Erythroblast (primary cell): Measurements from ENCODE around the gene PDE7B.

Experiments
- DNase-seq, 2 experiments: peaks; one replicate each; lab custom pipeline; 2025; lab: John Stamatoyannopoulos, UW
- GATA1 ChIP-seq: IDR thresholded peaks from 2 replicates; pipeline ENCODE4 v1.6.1; 2011; ENCODE audit warnings: low read depth, mild to moderate bottlenecking, control low read depth, low read length, moderate library complexity
- POLR2A ChIP-seq: IDR thresholded peaks from 2 replicates; pipeline ENCODE4 v1.6.1; 2011; ENCODE audit warnings: mild to moderate bottlenecking, low read length

Gene PDE7B

DNA sequence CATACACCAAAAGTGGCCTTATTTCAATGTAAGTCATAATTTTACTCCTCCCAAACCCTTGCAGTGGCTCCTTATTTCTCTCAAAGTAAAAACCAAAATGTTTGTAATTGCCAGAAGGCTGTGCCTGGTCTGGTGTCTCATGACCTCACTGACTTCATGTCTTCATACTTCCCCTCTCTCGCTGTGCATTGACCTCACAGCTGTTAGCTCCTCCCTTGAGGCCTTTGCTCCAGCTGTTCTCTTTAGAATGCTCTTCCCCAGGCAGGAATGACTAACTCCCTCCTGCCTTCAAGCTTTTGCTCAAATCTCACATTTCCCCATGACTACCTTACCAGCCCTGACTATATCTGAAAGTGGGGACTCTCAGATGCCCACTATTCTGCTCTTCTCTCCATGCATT is 315.3 kb downstream of the PDE7B start:
- TF ChIP-seq POLR2A (no peak), GATA1 (no peak)
- DNase-seq: no peak

DNA sequence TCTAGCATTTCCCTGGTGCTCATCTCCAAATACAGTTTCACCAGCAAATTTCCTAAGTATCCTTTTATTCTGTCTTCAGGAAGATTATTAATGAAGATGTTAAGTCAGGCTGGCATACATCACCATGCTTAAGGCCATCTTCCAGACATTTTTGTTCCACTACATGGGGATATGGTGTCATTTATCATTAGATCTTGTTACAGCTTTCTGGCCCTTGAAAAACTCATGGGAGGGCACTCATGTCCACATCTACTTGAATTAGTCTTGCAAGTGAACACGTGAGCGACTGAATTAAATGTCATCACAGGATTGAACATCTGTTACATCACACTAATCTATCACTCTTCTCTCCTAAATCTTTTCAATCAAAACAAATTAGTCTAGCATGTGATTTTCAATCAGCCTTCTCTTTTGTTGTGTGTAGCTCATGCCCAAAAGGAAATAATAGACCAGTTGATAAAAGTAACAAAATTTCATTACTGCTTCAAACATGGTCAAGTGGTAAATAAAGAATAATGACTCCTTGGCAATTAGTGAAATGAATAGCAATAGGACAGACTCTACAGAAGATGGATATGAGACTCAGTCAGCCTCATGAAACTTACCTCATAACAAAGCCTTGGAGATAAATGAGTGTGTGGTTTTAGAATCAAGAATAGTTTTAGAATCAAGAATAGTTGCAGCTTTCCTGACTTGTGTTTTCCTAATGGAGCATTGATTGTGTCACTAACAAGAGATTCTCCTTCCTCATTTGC is 318.1 kb downstream of the PDE7B start:
- DNase-seq: no peak
- TF ChIP-seq POLR2A (no peak), GATA1 (no peak)

DNA sequence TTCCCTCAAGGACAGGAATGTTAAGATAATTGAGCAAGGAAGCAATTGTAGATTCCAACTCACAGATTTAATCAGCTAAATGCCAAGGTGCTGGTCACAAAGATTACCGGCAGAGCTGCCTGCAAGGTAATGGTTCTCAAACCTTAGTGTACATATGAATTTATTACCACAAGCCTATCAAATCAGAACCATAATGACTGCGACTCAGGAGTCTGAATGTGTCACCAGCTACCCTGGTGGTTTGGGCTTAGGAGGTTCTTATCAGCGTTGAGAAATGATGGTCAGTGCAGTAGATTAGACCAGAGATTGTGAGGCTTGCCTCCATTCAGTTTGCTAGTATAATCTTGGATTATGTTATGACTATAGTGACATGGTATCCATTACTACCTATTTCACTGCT is 319.7 kb downstream of the PDE7B start:
- no peak for TF ChIP-seq GATA1

DNA sequence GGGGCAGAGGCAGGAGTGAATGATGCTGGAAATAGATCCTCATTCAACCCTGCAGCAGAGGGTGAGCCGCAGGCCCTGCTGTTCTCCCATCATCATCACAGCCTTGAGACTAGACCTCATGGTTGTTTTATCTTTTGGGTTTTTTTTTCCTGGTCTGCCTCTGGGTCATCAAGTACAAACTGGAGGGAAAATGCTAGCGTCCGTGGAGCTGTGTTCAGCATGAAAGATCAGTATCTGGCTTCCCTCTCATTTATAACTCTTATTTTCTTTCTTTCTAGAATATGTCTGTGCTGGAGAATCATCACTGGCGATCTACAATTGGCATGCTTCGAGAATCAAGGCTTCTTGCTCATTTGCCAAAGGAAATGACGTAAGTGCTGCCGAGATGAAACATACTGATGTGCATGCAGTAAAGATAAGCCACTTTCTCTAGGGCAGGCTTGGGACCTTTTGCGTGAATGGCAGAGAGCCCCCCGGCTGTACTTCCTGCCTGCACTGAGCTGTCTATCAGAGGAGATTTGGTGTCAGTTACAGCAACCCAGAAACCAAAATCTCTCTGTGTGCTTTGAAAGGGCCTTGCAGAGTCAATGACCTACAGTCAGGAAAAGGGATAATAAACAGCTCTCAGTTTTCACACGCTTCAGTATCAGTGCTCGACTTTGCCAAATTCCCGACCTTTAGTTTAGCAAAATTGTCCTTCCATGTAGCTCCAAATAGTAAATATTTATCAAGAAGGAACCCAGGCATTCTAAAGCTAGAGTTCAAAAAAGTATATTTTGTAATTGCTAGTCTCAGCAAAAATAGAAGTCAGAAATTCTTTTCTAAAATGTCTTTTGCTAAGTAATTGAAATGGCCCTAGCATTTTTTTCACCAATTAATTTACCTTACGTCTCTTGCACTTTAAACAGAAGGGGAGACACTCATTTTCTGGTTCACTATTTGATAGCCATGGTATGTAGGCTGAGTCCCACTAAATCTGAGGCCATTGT is 322.3 kb downstream of the PDE7B start:
- TF ChIP-seq POLR2A: no peak
- TF ChIP-seq GATA1: no peak
- no peak for DNase-seq

More for the DNA sequence above, 319.7 kb downstream of the PDE7B start:
- no peak for DNase-seq

DNA sequence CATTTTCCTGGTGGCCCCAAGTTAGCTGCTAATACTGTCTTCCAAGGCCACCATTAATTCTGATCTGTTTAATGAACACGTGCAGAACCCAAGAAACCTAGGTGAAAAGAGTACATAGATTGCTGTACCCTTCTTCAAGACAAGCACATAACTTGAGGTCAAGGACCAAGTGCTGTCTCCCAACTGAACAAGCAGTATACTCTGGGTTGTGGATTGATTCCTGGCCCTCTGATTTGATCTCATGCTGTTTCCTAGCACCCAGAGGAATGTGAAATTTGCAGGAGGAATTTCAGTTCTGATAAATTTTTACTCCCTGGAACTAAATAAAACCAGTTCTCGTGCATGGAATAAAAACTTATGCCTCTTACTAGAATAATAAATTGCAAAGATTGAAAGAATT is 323.0 kb downstream of the PDE7B start:
- TF ChIP-seq POLR2A (no peak), GATA1 (no peak)
- no peak for DNase-seq

DNA sequence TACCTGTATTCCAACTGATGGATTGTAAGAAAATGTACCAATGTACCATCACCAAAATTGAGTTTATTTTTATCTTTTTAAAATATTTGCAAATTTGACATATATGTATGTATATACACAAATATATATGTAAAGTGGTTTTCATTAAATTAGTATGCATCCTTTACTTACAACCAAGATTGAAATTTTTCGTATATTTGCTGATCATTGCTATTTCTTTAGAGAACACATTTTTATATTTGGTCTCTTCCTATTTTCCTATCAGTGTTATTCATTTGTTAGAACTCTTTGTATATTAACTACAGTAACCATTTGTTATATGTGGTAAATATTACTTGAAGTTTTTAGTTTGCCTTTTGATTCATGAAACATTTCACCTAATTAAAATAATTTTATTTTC is 324.4 kb downstream of the PDE7B start:
- TF ChIP-seq POLR2A: no peak
- TF ChIP-seq GATA1: no peak
- DNase-seq: no peak

DNA sequence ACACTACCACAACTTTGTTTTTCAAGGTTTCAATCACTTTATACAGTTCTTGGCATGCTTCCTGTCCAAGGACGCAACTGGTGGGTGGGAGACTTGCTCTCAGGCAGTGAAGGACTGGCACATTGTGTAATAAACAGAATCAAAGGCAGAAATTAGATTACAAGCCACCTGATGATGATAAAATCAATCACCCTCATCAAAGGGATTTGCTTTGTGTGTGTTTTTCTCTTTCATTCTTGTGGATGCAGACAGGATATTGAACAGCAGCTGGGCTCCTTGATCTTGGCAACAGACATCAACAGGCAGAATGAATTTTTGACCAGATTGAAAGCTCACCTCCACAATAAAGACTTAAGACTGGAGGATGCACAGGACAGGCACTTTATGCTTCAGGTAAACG is 327.2 kb downstream of the PDE7B start:
- DNase-seq: no peak
- no peak for TF ChIP-seq GATA1
- TF ChIP-seq POLR2A: no peak

DNA sequence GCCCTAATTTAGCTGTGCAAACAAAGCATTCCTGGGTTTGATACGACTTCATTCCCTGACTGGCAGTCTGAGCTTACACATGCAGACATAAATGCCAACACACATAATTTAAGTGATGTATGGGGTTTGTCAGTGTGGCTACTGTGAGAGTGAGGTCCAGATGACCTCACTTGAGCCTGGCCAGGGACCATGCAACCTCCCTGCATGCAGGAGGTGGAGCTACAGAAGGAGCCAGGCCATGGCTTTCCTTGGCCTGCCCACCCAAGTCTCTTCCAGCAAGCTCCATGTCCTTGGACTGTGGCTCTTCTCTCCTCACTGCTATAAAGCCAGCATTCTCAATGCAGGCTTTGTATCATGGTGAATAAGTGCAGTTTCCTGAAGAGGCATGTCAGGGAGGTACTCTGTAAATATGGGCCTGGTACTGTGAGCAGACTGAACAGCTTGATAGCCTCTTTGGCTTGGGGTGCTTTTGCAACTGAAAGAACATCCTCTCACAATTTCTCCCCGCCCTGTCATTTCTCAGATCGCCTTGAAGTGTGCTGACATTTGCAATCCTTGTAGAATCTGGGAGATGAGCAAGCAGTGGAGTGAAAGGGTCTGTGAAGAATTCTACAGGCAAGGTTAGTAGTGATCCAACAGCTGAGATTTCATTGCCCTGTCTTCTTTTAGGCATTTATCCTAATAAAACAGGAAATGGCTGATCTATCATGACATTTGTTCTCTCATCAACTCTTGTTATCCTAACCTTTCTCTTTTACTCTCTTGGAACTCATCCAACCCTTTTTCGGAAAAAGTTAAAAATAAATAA is 329.4 kb downstream of the PDE7B start:
- DNase-seq: no peak
- no peak for TF ChIP-seq GATA1
- TF ChIP-seq POLR2A: no peak

DNA sequence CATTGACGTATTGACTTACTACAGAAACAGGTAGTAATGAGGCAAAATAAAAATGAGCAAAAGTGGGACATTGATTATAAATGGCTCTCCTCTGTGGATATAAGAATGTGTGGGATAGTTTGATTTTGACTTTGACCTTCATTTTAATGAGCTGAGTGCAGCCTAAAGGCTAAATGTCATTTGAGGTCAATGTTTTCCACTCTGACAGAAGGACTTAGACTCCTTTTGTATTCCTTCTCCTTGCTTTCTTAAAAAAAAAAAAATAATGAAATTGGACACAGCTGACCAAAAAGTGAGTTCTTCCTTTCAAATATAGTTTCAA is 330.0 kb downstream of the PDE7B start:
- TF ChIP-seq GATA1 (no peak), POLR2A (no peak)
- DNase-seq: no peak

DNA sequence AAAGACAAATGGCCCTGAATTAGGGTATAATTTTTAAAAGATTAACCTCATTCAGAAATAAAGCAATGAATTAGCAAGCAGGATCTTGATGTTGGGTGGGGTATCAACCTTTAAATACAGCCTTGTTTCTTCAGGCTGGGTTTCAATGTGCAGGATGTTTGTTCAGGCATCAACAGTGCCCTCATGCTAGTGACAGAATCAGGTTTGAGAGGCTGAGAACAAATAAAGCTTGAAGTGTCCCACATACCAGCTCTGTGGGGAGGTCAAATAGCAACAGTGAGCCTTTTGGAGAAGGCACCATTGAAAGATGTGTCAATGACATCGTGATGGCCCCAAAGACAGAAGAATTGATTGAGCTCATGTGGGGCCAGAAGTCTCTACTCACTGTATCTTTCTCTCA is 330.4 kb downstream of the PDE7B start:
- DNase-seq: no peak
- TF ChIP-seq GATA1 (no peak), POLR2A (no peak)

DNA sequence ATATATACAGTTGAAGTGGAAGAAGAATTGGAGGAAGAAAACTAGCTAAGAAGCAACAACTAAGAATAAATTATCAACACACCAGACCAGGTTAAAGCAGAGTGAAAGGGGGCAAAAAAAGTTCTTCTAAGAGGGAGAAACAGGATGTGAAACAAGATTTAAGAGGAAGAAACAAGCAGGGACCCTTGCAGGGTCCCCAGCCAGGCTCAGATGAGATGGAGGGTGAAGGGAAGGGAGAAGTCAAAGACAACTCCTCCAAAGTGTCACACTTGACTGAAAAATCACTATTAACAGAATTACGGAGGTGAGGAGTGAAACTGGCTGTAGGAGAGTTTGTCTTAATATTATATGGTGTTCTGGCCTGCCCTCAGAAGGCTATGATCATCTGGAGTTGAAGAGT is 333.2 kb downstream of the PDE7B start:
- no peak for TF ChIP-seq GATA1
- TF ChIP-seq POLR2A: no peak
- DNase-seq: no peak

DNA sequence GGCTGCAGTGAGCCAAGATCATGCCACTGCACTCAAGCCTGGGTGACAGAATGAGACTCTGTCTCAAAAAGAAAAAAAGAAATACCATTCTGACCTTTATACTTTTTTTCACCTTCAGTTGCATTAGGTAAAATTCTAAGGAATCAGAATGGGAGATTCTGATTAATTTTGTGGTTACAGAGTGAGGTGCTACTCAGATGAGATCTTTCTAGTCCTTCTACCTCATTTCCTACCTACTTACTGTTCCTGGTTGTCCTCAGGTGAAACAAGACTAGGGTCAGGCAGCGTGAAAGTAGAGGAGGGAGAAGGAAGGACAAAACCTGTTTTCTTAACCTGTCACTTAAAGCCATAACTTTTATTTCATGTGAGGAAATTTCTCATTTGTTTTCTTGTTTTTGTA is 334.9 kb downstream of the PDE7B start:
- no peak for DNase-seq
- no peak for TF ChIP-seq GATA1

DNA sequence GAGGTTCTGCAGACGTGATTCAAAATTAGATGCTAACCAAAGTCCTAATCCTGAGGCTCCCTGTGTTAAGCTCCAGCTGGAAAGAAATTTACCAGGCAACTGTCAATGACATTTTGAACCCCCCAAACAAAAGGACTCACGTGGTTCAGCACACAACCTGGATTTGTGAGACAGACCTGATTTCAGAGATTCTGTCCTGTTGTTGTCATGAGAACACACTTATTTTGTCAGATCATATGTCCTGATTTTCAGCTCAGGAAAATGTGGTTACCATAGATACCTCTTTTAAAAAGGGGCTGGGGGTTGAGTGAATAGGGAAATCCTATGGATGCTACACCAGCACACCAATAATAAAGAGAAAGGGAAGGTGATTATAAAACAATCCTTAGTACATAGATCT is 337.0 kb downstream of the PDE7B start:
- no peak for DNase-seq
- TF ChIP-seq POLR2A (no peak), GATA1 (no peak)

DNA sequence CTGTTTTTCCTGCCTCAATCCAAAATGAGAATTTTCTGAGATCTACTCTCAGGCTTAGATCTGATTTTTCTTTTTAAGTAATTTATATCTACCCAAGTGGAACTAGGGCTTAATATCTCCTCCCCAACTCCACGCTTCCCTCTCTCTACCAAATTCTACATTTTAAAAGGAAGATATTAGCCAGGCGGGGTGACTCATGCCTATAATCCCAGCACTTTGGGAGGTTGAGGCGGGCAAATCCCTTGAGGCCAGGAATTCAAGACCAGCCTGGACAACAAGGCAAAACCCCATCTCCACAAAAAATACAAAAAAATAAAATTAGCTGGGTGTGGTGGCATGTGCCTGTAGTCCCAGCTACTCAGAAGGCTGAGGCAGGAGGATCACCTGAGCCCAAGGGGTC is 337.6 kb downstream of the PDE7B start:
- no peak for TF ChIP-seq POLR2A
- TF ChIP-seq GATA1: no peak
- DNase-seq: no peak
